Stimulated activated CD4-positive, alpha-beta T cell treated with anti-CD3 and anti-CD28 coated beads, TNF-alpha, amount 100 ng/mL, for 4 hours (primary cell): ENCODE measurements around the gene CDK19.
"Not testable (repeated sequence)": the region's sequence is repeated elsewhere in the genome, so short reads cannot be mapped to it uniquely, and the experiment has no call there.

Experiments
- DNase-seq, 3 experiments: peaks; one replicate each; pipeline ENCODE4 v3.0.0-alpha.2; 2020; ENCODE audit warnings: low read depth in 3 of 3

The CDK19 gene

GRCh38 chr6:110581679-110582078 lies 233.6 kb downstream of the CDK19 start:
- DNase-seq, result no peak

- not testable (repeated sequence) for DNase-seq
Observed at GRCh38 chr6:110577596-110578167, 237.6 kb downstream of the CDK19 start.

GRCh38 chr6:110575925-110576463 lies 239.3 kb downstream of the CDK19 start:
- DNase-seq, result no peak

- no peak for DNase-seq
Observed at GRCh38 chr6:110574817-110575216, 240.5 kb downstream of the CDK19 start.

- no peak for DNase-seq
Observed at GRCh38 chr6:110573537-110573936, 241.7 kb downstream of the CDK19 start.

DNA sequence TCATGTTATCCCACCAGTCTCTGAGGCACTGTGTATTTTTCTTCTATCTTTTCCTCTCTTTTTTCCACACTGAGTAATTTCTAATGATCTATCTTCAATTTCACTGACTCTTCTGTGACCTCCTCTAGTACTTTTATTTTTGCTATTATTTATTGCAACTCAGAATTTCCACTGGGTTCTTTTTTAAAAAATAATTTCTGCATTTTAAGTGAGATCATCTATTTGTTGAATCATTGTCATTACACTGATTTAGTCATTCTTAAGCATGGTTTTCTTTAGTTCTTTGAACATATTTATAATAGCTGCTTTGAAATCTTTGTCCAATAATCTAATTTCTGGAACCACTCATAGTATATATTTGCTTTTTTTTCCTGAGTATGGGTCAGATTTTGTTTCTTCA lies 242.1 kb downstream of the CDK19 start:
- DNase-seq, result no peak

DNA sequence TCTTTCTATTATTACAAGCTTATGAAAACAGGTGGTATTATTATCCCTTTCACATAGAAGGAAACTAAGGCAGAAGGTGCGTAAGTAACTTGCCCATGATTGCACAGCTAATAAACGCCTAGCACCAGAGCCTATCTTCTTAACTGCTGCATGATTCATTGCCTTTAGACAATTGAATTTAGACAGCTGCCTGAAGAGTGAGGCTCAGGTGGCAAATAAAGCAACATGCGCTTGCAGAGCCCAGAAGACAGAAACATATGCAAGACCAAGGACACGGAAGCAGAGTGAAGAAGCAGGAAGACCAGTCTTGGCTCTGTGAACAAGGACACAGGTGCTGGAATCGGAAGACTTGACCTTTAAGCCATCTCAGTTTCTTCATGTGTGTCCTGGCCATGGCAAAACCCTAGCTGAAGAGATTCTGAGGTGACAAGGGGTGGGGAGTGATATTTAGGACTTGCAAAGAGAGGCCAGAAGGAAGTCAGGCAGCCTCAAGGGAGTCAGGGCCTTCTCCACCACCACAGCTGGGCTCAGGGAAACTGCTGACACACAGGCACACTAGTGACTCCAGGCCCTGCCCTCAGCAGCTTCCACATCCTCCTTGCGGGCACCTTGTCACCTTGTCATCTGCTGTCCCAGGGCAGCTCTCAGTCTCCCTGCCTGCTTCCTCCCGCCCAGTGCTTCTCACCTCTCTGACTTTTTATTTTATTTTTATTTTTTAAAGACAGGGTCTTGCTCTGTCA lies 247.1 kb downstream of the CDK19 start:
- DNase-seq, result no peak

GRCh38 chr6:110566346-110567125 lies 248.7 kb downstream of the CDK19 start:
- DNase-seq, result no peak

- DNase-seq, result no peak
Observed at GRCh38 chr6:110564703-110565421, 250.4 kb downstream of the CDK19 start.

- DNase-seq, result no peak
Observed at GRCh38 chr6:110563711-110564110, 251.6 kb downstream of the CDK19 start.

GRCh38 chr6:110562316-110562915 lies 252.9 kb downstream of the CDK19 start:
- no peak for DNase-seq

DNA sequence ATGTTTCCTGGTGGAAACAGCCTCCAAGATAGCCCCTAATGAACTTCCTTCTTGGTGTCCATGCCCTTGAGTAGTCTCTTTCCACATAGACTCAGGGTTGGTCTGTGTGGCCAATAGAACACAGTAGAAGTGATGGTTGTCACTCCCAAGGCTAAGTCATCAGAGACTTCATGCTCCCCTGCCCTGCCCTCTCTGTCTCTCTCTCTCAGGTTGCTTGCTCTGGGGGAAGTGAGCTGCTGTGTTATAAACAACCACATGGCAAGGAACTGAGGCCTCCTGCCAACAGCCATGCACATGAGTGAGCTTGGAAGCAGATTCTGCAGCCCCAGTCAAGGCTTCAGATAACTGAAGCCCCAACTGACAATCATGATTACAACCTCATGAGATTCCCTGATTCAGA lies 253.6 kb downstream of the CDK19 start:
- no peak for DNase-seq

- no peak for DNase-seq
Observed at GRCh38 chr6:110561008-110561396, 254.3 kb downstream of the CDK19 start.

DNA sequence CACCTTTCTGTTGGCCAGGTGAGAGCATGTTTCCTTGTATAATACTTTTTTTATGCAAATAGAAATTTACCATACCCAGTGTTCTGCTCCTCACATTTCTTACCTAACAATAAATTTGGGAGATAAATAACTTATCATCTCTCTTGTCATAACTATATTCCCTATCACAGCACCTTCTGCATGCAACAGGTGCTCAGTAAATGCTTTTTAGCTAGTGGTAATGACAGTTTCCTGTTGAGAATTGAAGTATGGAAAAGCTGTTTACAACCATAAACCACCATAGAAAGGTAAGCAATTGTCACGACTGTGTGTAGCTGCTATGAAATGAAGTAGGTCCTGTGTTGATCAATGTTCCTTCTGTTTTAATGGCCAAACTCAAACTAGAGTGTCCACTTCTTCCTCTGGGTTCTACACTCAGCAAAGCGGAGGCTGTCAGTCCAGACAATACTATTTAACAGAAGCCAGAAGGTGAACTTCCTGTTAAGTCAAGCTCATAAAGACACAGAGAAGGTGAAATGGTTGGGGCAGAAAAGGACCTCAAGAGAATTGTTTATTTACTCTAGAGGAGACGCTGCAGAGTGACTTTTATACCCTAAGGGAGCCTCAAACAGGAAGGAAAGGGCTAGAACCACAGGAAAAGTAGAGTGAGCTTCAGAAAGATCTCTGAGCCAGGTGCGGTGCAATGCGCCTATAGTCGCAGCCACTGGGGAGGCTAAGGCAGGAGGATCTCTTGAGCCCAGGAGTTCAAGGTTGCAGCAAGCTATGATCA lies 254.8 kb downstream of the CDK19 start:
- no peak for DNase-seq
